Activated gamma-delta T cell treated with anti-CD3 and anti-CD28 coated beads, Interleukin-2, amount 50 U/mL, for 16 hours (primary cell): ENCODE data around the gene LIFR.
"Not testable (repeated sequence)": the region's sequence is repeated elsewhere in the genome, so short reads cannot be mapped to it uniquely, and the experiment has no call there.

ENCODE experiments used
- DNase-seq: peaks from one replicate; pipeline ENCODE4 v3.0.0-alpha.2; 2020; ENCODE audit warnings: low read depth

The LIFR gene, protein sequence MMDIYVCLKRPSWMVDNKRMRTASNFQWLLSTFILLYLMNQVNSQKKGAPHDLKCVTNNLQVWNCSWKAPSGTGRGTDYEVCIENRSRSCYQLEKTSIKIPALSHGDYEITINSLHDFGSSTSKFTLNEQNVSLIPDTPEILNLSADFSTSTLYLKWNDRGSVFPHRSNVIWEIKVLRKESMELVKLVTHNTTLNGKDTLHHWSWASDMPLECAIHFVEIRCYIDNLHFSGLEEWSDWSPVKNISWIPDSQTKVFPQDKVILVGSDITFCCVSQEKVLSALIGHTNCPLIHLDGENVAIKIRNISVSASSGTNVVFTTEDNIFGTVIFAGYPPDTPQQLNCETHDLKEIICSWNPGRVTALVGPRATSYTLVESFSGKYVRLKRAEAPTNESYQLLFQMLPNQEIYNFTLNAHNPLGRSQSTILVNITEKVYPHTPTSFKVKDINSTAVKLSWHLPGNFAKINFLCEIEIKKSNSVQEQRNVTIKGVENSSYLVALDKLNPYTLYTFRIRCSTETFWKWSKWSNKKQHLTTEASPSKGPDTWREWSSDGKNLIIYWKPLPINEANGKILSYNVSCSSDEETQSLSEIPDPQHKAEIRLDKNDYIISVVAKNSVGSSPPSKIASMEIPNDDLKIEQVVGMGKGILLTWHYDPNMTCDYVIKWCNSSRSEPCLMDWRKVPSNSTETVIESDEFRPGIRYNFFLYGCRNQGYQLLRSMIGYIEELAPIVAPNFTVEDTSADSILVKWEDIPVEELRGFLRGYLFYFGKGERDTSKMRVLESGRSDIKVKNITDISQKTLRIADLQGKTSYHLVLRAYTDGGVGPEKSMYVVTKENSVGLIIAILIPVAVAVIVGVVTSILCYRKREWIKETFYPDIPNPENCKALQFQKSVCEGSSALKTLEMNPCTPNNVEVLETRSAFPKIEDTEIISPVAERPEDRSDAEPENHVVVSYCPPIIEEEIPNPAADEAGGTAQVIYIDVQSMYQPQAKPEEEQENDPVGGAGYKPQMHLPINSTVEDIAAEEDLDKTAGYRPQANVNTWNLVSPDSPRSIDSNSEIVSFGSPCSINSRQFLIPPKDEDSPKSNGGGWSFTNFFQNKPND

DNA sequence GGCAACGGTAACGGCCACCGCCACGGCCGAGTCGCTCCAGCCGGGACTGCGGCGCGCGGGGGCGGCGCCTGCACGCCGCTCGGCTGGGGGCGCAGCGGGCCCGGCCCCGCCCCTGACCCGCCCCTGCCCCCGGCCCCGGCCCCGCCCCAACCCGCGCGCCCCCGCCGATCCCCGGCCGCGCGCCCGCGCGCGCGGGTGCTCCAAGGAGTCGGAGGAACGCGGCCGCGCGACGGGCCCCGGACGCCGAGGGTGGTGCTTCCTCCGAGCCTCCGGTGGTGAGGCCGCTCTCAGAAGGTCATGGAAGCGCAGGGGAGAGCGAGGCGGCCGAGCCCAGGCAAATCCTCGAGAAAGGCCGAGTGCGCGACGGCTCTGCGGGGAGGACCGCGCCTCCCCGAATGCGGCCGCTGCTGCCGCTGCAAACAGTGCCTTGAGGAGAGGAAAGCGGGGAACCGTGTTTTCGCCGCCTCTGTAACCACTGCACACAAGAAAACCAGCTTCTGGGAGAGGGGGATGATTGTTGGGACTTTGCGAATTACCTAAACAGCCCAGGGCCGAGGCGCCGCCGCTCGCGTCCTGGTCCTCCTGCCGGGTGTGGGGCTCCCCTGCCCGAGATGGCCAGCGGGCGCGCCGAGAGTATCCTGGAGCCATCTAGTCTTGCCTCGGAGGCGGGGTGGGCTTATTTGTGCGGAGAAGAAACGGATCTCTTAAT lies at the start of gene LIFR:
Gene LIFR, minus strand, starts transcription at position 48 of the 709 bp plus-strand sequence. CDS start 25,999 bp downstream, outside the sequence.
- DNase-seq = peak; percentile 1

DNA sequence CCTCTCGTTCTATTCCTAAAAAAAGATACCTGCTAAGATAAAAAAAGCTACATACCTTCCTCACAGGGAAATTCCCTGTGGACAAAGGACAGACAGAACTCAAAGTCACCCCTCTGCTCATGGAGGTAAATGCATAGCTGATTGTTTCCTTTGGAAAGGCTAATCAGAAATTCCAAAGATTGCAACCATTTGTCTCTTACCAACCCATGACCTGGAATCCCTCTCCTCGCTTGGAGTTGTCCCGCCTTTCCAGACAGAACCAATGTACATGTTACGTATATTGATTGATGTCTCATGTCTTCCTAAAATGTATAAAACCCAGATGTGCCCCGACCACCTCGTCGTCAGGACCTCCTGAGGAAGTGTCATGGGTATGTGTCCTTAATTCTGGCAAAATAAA lies 49.2 kb upstream of the LIFR start:
- DNase-seq = no peak

DNA sequence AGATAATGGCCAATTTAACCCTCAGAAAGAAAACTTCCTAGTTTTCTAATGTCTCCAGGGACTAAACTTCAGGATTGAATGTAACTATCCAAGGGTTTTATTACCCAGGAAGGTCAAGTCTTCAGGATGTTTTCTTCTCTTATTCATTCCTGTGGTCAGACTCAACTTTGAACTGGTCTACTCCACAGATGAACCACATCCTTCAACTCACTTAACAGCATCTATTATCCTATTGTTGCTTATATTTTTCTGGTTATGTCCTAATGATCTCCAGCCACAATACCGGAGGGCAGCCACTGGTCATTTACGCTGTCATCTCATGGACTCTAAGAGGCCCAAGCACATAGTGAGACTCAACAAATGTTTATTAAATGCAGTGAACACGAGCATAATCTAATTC lies 47.2 kb upstream of the LIFR start:
- DNase-seq = no peak

DNA sequence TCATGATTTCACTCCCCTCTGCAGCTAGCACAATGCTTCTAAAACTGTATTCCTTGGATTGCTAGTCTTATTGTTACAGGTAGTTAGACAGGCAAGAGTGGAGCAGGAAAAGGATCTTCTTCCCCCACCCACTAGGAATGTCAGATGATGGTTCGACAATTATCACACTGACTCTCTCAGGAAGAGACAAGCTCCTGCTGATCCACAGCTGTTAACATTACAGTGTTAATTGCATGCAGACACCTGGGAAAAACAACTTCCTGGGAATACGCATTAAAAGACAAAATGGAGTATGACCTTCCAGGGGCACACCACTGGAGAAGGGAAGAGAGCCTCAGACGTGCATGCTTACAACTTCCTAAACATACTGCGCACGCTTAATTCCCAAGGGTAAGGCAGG lies 46.2 kb upstream of the LIFR start:
- DNase-seq = no peak

DNA sequence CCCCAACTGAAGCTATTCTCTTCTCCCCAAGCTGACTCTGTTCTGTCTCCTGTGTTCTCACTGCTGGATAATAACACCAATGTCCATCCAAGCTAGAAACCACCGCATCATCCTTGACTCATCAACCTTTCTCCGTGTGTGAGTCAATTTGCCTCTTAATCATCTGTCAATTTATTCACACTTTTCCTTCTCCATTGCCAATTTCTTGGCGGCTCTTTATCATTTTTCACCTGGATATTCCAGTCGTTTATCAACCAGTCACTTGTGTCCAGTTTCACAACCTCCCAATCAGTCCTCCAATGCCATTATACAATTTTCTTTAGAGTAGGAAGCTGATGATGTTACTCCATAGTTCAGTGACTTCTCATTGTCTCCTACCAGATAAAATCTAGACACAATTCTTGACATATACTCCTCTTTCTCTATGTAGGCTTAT lies 45.4 kb upstream of the LIFR start:
- DNase-seq = no peak

DNA sequence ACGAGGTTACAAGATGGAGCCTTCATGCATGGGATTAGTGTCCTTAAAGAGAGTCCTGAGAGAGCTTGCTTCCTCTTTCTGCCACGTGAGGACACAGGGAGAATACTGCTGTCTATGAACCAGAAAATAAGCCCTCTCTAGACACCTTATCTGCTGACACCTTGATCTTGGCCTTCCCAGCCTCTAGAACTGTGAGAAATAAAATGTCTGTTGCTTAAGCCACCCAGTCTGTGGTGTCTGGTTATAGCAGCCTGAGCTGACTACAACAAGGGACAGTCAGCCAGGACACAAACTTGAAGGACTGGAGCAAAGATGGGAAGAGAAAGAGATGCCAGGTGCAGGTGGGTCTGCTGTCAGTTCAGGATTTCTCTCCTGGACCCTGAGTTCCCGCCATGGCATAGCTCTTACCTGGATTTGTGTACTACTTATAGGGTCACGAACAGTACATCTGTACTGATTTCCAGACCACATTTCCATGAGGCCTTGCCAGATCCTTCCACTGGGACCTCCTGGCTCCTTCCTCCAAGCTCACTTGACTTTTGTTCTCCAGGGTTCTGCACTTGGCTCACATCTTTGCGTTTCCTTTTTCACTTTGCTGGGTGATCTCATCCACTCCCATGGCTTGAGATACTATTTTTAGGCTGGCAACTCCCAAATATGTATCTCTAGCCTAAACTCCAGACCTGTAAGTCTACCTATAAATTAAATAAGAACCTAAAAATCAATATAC lies 44.9 kb upstream of the LIFR start:
- no peak for DNase-seq

DNA sequence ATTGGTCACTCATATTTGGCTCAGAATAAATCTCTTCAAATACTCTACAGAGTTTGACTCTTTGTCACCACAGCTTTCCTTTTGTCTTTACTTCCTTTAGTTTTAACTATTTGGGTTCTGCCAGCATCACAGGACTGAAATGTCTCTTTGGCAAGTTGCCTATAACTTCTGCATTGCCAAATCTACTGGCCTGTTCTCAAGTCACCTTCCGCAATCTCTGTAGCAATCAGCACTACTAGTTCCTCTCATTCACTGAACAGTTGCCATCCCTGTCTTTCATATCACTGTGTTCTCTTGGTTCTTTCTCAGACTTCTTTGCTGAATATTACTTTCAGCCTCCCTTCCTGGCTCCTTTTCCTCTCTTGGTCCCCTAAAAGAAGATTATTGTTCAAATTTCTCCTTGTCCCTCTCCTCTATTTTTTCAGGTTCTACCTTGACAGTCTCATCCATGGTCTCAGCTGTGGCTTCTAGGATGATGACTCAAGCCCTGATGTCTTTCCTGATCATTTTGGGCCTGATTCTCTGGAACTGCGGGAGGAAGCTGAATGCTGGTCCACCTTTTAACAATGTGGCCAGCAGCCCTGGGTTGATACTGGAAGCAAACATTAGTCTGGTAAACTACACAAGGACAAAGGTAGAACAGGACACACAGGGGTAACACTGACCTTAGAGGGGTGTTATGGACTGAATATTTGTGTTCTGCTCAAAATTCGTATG lies 44.0 kb upstream of the LIFR start:
- no peak for DNase-seq

DNA sequence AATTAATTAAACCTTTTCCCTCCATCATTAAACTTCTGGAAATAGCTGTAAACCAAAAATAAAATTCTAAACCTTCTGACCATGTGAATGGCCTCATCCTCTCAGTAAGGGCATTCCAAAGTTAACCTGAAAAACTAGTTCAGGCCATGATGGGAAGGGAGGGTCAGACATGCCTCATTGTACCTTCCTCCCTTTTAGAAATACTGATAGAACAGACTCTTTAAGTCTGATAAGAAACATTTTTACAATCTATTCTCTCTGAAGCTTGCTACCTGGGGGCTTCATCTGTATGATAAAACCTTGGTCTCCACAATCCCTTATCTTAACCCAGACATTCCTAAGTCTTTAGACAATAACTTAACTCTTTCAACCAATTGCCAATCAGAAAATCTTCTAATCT lies 43.3 kb upstream of the LIFR start:
- not testable (repeated sequence) for DNase-seq

DNA sequence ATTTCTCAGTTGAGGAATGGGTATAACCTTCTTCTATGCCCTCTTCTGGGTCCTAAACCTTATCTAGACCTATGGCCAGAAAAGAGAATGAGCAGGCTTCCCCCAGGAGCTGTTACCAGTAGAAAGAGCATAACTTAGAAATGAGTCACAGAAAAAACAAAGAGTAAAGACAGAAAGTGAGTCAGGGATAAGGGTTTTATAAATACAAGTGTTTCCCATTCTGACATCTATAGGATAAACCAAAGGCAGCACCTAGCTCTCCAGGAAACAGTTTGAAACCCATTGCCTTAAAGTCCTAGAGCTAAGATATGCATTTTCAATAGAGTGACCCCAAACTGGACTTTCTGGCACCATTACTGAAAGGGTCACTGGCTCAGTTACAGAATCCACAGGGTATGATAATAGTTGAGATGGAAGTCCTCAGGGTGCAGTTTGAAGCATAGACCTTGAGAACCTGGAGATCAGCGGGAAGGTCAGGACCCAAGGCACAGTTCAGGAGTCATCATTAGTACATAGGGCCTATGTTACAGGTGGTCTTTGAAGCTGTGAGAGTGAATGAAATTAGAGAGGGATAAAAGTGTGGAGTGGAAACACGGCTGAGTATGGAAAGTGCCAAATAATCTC lies 42.7 kb upstream of the LIFR start:
- DNase-seq = no peak

DNA sequence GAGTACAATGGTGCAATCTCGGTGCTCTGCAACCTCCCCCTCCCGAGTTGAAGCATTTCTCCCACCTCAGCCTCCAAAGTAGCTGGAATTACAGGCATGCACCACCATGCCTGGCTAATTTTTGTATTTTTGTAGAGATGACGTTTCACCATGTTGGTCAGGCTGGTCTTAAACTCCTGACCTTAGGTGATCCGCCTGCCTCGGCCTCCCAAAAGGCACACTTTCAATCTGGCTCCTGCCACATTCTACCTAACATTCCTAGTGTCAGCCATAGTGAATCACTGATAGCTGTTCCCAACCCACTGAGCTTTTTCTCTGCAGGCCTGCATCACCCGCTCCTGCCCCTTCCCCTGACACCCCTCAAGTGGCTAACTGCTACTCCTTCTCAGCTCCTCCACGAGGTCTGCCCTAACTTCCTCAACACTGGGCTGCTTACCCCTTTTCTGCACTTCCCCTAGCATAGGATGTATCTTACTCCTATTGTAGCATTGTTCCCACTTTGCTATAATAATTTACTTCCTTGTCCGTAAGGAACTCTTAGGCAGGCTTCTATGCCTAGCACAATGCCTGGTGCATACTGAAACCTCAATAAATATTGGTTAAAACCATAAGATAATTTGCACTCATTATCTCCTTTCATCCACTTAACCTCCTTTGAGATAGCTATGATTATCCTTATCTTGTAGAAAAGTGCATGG lies 42.0 kb upstream of the LIFR start:
- DNase-seq = no peak

DNA sequence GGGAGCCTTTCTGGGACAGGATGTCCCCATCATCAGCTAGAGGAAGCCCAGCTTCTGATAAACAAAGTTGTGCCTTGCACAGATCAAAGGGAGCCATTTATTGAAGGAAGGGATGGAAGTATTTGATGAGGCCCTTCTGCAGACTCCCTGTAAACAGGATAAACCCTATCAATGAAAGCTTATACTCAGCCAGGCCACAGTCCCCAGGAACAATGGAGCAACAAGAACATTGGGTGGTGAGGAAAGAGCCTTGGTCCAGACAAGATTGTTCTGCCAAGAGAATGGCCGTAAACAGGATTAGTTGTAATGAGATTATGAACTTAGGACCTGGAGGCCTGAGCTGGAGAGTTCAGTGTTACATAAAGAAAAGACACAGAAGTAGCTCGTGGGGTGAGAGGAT lies 40.5 kb upstream of the LIFR start:
- DNase-seq = no peak

DNA sequence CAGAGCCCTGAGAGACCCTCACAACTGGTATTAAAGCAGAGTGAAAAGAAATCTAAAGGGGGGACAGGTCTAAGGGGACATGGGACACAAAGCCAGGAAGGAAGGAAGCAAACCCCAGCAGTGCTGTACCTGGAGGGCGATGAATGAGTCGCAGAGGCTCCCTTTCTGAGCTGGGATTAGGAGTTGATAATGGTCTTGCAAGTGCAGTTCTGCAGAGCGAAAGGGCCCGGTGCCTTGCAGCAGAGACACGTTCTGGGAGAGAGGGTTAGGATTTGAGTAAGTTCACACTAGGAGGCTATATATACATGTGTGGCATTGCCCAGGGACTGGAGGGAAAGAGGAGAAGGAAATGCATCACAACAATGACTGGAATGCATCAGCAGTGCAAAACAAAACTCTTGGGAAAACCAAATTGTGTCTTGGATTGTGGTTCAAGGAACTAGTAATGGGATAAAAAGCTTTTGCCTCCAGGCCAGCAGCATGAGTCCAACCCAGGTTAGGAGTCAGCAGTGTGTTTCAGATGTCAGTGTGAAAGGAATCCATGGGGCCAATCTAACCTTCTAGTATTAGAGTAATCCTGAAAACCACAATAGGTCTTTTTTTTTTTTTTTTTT lies 38.8 kb upstream of the LIFR start:
- DNase-seq = no peak

DNA sequence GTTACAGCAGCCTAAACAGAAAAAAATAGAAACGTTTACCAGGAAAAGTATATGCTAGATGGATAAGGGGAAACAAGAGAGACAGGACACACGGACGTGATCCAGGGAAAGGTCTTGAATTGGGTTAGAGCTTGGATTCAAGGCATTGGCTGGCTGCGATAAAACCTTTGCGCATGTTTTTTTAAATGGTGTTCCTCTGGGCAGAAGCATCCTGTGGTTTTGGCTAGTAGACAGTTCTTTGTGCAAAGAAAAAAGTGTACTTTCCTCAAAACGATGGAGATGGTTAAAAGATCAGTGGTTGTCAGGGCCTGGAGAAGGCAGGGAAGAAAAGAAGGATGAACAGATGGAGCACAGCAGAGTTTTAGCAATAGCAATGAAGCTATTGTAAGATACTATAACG lies 37.5 kb upstream of the LIFR start:
- no peak for DNase-seq

DNA sequence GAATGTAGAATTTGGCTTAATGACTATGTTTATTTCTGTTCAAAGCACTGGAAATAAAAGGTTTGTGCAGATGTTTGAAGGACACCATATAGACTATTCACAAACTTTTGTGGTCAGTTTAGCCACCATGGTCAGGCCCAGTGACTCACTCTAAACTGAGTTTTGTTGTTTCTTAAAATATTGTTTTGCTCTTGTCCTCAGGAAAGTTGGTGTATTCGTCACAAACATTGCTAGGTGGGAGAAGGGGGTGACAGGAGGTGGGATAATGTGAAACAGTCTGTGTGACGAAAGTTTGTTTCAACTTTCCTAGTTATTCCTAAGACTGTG lies 35.0 kb upstream of the LIFR start:
- DNase-seq = no peak

DNA sequence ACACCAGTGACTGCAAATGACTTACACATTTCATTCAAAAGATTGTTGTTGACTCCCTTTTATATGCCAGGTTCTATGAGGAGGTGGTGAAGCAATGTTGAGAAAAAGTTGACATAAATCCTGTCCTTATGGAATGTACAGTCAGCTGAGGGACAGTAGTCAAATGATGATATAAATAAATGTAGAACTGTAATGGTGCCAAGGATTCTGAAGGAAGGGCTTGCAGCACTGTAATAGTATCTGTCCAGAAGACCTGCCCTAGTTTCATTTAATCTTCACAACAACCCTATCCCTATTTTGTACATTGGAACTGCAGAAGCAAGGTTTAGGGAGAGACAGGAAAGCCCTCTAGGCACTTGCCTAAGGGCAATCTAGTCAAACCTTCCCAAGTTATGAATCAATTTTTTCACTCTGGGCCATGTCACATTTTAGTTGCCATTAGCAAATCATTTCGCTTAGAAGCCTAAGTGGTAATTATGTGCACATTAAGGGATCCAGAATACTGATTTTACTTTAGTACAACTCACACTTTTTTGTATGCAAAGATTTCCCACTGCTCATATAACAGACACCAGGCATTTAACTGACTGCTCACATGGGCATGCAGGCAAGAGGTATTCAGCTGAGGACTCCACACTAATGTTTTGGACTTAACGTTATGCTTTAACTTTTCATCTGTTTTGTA lies 34.5 kb upstream of the LIFR start:
- DNase-seq = no peak

DNA sequence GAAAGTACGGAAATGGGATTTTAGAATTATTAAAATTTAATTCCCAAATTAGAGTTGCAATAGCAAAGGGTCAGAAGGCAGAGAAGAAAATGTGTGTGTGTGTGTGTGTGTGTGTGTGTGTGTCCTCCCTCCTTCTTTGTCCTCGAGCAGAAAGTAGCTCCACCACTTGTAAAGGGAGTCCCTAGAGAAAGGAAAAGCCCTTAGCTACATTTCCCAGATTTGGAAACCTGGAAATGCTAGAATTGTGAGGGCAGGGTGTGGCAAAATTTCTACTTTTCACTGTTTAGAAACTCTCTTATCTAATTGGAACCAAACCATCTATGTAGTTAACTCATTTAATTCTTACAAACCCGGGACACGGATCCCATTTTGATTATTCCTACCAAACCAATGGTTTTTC lies 33.2 kb upstream of the LIFR start:
- no peak for DNase-seq

DNA sequence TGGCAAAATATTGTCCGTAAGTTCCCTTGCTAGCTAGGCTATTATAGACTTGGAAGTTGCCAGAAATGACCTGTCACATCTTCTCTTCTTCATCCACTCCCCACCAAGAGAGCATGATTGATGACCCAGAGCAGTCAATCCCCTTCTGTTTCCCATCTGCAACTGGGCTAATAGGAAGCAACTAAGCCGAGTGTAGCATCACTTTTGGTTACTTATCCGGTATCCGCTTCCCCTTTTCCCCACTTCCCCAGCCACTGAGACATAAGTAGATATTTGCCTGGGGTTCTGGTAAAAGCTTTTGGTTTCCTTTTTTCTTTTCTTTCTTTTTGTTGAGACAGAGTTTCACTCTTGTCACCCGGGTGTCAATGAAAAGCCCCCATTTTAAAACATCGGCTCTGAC lies 29.4 kb upstream of the LIFR start:
- no peak for DNase-seq

DNA sequence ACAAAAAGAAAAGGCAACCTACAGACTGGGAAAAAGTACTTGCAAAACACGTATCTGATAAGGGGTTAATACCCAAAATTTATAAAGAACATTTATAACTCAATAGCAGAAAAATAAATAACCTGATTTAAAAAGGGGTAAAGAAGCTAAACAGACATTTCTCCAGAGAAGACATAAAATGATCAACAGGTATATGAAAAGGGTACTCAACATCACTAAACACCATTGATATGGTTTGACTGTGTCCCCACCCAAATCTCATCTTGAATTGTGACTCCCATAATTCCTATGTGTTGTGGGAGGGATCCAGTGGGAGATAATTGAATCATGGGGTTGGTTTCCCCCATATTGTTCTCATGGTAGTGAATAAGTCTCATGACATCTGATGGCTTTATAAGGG lies 27.1 kb upstream of the LIFR start:
- DNase-seq = no peak

DNA sequence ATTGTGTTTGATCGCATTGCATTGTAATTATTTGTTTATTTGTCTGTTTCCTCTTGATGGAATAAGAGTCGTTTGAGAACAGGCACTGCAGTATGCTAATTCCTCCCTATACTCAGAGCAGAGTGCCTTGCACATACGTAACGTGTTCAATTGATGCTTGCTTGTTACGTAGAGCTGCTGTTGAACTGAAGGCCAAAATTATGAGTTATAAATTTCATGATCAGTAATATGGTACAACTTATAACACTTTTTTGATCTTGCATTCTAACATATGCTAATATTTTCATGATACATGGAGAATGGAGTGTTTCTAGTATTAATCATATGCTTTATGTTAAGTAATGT lies 26.5 kb upstream of the LIFR start:
- DNase-seq = no peak
